GM12864 (cell line): ENCODE results near the gene CRYGA.

Experiments
- DNase-seq: peaks from one replicate; pipeline ENCODE4 v3.0.0-alpha.2; 2011; ENCODE audit warnings: low read depth
- H3K4me3 ChIP-seq: 2 replicates; pipeline ENCODE4 v1.5.1; 2011; ENCODE audit warnings: mild to moderate bottlenecking, low read depth, low read length, control low read depth
- CTCF ChIP-seq: IDR thresholded peaks from 2 replicates; pipeline ENCODE4 v1.5.1; 2011; ENCODE audit warnings: low read depth, mild to moderate bottlenecking, moderate library complexity, low read length, control low read depth, inconsistent platforms; ENCODE audit errors: missing control alignments

The CRYGA gene

GRCh38 chr2:208163489-208163888, at the start of gene CRYGA:
Gene CRYGA, minus strand, starts transcription at chr2:208163589. Its CDS starts 33 bp downstream, at chr2:208163556.
- DNase-seq: no peak
- no peak for TF ChIP-seq CTCF
- no peak within 1 kb of the TSS for H3K4me3 ChIP-seq

GRCh38 chr2:208210688-208211451, 47.5 kb upstream of the CRYGA start:
- no peak for TF ChIP-seq CTCF
- DNase-seq: no peak
- no peak overlapping the region for H3K4me3 ChIP-seq

GRCh38 chr2:208208335-208209085, 45.1 kb upstream of the CRYGA start:
- DNase-seq: no peak
- no peak for TF ChIP-seq CTCF
- H3K4me3 ChIP-seq: no peak overlapping the region

- TF ChIP-seq CTCF: no peak
- no peak for DNase-seq
- H3K4me3 ChIP-seq: no peak overlapping the region
Observed at GRCh38 chr2:208207769-208208168, 44.4 kb upstream of the CRYGA start.

- TF ChIP-seq CTCF: no peak
- no peak overlapping the region for H3K4me3 ChIP-seq
- no peak for DNase-seq
Observed at GRCh38 chr2:208204166-208204565, 40.8 kb upstream of the CRYGA start.

- no peak for TF ChIP-seq CTCF
- DNase-seq: no peak
- no peak overlapping the region for H3K4me3 ChIP-seq
Observed at GRCh38 chr2:208195531-208195930, 32.1 kb upstream of the CRYGA start.
